Endothelial cell (in vitro differentiated cells): Measurements from ENCODE around the gene PPP1R26. TPM values are rescaled to one million over a fixed set of nuclear protein-coding genes. Genes with fewer than 3 reads are reported as not detected.

ENCODE experiments used
- DNase-seq: peaks from one replicate; pipeline ENCODE4 v3.0.0; 2021; ENCODE audit warnings: low spot score
- H3K27ac Mint-ChIP-seq: one replicate; pipeline ENCODE4 v1.8.0; 2021; ENCODE audit warnings: mixed read lengths, inconsistent platforms; ENCODE audit not compliant: unreplicated experiment
- H3K27me3 Mint-ChIP-seq: one replicate; pipeline ENCODE4 v1.8.0; 2021; ENCODE audit warnings: mild to moderate bottlenecking, moderate library complexity, mixed read lengths, inconsistent platforms; ENCODE audit not compliant: unreplicated experiment
- H3K36me3 Mint-ChIP-seq: one replicate; pipeline ENCODE4 v1.8.0; 2021; ENCODE audit warnings: mild to moderate bottlenecking, low read depth, mixed read lengths, inconsistent platforms; ENCODE audit not compliant: unreplicated experiment
- H3K4me1 Mint-ChIP-seq: one replicate; pipeline ENCODE4 v1.8.0; 2021; ENCODE audit warnings: mild to moderate bottlenecking, mixed read lengths, inconsistent platforms; ENCODE audit not compliant: unreplicated experiment
- H3K4me3 Mint-ChIP-seq: one replicate; pipeline ENCODE4 v1.8.0; 2021; ENCODE audit warnings: mild to moderate bottlenecking, mixed read lengths, inconsistent platforms; ENCODE audit not compliant: unreplicated experiment
- H3K9me3 Mint-ChIP-seq: one replicate; pipeline ENCODE4 v1.8.0; 2021; ENCODE audit warnings: mixed read lengths, inconsistent platforms; ENCODE audit not compliant: unreplicated experiment
- total RNA-seq: library from RNA; stranded (reverse); fragmentation: NEBNext Ultra II Directional; extraction: Animal tissue kit (Norgen Biotek cat#: 25700); gene quantifications from one replicate; pipeline ENCODE4 v1.2.1, GENCODE V29; 2021; ENCODE audit not compliant: unreplicated experiment
- TF ChIP-seq, protein P1 (sequence below): fragments of 200-600 bp; sonication (generic); IDR thresholded peaks from one replicate; pipeline ENCODE4 v1.5.0; 2021; ENCODE audit warnings: antibody characterized with exemption; ENCODE audit not compliant: unreplicated experiment

Gene PPP1R26
- total RNA-seq, 1 donor from 2014 or later: 21.5 TPM

DNA sequence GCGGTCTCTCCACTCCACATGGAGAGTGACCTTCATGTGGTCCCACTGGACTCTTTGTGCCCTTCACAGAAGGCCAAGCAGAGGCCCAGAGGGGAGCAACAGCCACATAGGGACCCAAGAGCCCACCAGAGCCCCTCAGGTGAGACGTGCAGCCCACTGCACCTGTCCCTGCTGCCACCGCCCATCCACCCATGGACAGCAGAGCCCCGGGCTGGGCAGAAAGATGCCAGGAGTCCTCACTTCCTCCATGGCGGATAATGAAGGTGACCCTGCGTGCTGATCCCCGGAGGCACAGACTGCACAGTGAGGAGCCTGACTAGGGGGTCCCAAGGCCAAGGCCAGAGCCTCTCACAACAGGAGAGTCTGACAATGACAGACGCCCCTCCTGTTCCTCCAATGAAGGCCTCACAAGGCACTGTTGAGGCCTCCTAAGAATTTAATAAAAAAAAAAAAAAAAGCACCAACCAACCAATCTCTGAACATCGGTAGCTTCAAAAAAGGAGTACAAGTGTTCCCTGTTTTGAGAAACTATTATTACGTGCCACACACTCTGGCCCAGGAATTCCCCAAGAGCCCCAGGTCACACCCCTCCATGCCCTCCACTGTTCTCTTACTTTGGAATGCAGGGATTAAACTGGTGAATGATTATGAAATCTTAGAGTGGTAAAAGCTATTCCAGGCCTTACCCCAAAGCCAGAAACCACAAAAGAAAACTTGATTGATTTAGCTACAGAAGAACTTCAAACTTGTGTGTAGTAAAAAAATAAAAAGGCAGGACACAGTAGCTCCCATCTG lies 2.8 kb upstream of the PPP1R26 start:
- Mint-ChIP-seq H3K27me3 (peaks cover 8% of the 10 kb centered on the region), H3K27ac (no peak overlapping the region), H3K9me3 (no peaks in the 10 kb centered on the region), H3K4me1 (no peaks in the 10 kb centered on the region), H3K4me3 (no peak overlapping the region), H3K36me3 (no peaks in the 10 kb centered on the region)
- TF ChIP-seq, protein P1, sequence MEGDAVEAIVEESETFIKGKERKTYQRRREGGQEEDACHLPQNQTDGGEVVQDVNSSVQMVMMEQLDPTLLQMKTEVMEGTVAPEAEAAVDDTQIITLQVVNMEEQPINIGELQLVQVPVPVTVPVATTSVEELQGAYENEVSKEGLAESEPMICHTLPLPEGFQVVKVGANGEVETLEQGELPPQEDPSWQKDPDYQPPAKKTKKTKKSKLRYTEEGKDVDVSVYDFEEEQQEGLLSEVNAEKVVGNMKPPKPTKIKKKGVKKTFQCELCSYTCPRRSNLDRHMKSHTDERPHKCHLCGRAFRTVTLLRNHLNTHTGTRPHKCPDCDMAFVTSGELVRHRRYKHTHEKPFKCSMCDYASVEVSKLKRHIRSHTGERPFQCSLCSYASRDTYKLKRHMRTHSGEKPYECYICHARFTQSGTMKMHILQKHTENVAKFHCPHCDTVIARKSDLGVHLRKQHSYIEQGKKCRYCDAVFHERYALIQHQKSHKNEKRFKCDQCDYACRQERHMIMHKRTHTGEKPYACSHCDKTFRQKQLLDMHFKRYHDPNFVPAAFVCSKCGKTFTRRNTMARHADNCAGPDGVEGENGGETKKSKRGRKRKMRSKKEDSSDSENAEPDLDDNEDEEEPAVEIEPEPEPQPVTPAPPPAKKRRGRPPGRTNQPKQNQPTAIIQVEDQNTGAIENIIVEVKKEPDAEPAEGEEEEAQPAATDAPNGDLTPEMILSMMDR: no peak
- no peak for DNase-seq

DNA sequence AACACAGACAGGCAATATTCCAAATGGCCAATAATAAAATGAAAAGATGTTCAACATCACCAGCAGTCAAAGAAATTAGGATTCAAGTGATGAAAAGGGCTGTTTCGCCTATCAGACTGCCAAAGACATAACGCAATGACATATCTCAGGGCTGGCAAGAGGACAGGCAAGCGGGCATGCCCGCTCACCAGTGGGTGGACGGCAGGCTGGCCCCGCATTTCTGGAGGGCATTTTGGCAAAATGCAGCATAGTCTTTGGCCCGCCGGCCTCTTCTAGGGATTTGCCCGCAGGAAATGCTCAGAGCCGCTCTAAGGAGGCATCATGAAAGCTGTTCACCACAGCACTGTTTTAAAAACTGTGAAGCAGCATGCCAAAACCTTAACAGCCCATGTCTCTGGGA lies 1.4 kb upstream of the PPP1R26 start:
- H3K9me3 Mint-ChIP-seq: no peaks in the 10 kb centered on the region
- DNase-seq: no peak
- peaks cover 8% of the 10 kb centered on the region for H3K27me3 Mint-ChIP-seq
- no peaks in the 10 kb centered on the region for H3K36me3 Mint-ChIP-seq
- TF ChIP-seq, protein P1: no peak
- H3K4me3 Mint-ChIP-seq: peak overlapping the region; percentile 90
- H3K4me1 Mint-ChIP-seq: no peaks in the 10 kb centered on the region
- no peak overlapping the region for H3K27ac Mint-ChIP-seq

DNA sequence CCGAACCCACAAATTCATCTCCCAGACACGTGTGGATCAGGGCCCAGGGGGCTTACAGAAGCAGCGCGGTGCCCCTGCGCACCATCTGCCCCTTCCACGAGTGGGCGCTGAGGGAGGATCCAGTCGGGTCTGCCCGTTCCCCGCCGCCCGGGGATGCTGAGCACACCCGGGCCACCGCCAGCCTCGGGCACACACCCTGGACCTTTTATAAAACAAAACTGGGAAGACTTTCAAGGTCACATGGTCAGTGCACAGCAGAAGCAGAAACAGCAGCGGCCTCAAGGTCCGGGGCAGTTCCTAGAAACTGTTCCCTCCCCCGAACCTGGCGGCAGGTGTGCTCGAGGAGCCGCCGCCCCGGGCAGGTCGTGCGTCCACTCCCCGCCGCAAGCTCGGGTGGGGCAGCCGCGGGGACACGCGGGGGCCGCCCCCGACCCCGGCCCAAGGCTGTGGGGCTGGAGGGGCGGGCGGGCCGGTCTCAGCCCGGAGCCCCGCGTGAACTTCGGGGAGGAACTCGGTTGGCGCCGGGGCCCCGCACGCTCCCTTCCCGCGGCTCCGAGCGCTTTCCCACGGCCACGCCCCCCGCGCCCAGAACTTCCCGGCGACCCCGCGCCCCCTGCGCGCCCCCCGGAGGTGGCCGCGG lies 633 bp upstream of the PPP1R26 start:
- Mint-ChIP-seq H3K4me1 (no peaks in the 10 kb centered on the region), H3K9me3 (no peaks in the 10 kb centered on the region), H3K4me3 (peak overlapping the region; percentile 90), H3K27ac (no peak overlapping the region), H3K36me3 (peaks cover 3% of the 10 kb centered on the region), H3K27me3 (peaks cover 8% of the 10 kb centered on the region)
- DNase-seq: peak; percentile 37
- TF ChIP-seq, protein P1: no peak

DNA sequence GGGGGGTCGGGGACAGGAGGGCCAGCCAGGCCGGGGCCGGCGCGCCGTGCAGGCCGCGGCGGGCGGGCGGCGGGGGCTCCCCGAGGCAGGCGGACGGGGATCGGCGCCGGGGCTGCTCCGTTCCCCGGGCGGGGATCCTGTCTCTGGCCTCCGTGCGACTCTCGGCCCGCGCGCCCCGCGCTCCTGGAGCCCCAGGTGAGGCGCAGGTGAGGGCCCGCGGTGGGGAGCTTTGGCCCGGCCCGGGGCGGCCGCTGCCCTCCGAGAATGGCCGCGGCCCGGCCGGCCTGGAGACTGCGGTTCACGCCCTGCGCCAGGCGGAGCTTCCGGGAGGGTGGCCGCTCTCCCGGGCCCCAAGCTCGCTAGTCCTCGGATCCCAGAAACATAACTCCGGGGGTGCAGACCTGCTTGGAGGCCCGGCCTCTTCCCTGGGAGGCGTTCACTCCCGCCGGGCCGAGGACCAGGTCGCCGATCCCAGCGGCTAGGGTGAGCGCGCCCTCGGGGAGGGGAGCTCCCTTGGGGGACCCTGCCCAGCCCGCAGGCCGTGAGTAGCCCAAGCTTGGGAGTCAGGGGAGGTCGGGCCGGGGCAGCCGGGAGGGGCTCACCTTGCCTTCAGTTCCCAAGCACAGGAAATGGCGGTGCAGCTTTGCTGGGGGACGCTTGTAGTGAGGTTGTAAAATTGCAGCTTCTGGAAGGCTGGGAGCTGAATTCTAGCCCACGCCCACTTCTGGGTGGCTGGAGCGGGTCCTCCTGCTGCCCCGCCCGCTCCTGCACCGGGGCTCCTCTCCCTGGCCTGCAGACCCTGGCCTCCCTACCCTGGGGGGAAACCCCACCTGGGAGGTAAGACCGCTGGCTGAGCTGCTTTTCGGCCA lies 723 bp downstream of the PPP1R26 start:
- no peak overlapping the region for H3K27ac Mint-ChIP-seq
- peaks cover 10% of the 10 kb centered on the region for H3K36me3 Mint-ChIP-seq
- H3K4me3 Mint-ChIP-seq: peak overlapping the region; percentile 85
- TF ChIP-seq, protein P1: no peak
- H3K27me3 Mint-ChIP-seq: peaks cover 10% of the 10 kb centered on the region
- DNase-seq: peak; percentile 42
- H3K4me1 Mint-ChIP-seq: no peaks in the 10 kb centered on the region
- no peaks in the 10 kb centered on the region for H3K9me3 Mint-ChIP-seq
